CD4-positive, alpha-beta T cell treated with Interleukin-1 beta for 1 hour (primary cell): Measurements from ENCODE around the gene OR51L1.
"Not testable (repeated sequence)": the region's sequence is repeated elsewhere in the genome, so short reads cannot be mapped to it uniquely, and the experiment has no call there.

Experiments used
- DNase-seq, 2 donors: peaks; one replicate each; pipeline ENCODE4 v3.0.0-alpha.2; 2020 to 2022

OR51L1 gene

GRCh38 chr11:4994551-4994950 is at the start of gene OR51L1:
TSS of gene OR51L1 (plus strand) at chr11:4994851. CDS start at chr11:4998983, 4,132 bp downstream.
- no peak for DNase-seq

- DNase-seq, result no peak
These were observed 47.1 kb upstream of the OR51L1 start, which contains the start of gene OR51A4 for GRCh38 chr11:4947505-4947904. TSS of gene OR51A4 (minus strand) at chr11:4947605. CDS start at chr11:4947100, 505 bp downstream.

- DNase-seq, result not testable (repeated sequence)
These were observed 39.0 kb upstream of the OR51L1 start, which contains the start of gene OR51A2 for GRCh38 chr11:4955613-4956012. TSS of gene OR51A2 (minus strand) at chr11:4955713. CDS start at chr11:4955713, 0 bp downstream.

GRCh38 chr11:4957396-4957795 is 37.3 kb upstream of the OR51L1 start:
- DNase-seq, result no peak

GRCh38 chr11:4960877-4961276 is 33.8 kb upstream of the OR51L1 start:
- no peak for DNase-seq

GRCh38 chr11:4962816-4963215 is 31.8 kb upstream of the OR51L1 start:
- DNase-seq, result no peak

- DNase-seq, result no peak
These were observed 19.2 kb upstream of the OR51L1 start for GRCh38 chr11:4975436-4975835.

- no peak for DNase-seq
These were observed 15.6 kb upstream of the OR51L1 start for GRCh38 chr11:4979036-4979435.

- DNase-seq, result no peak
These were observed 12.0 kb upstream of the OR51L1 start for GRCh38 chr11:4982678-4983077.

- DNase-seq, result no peak
These were observed 10.8 kb upstream of the OR51L1 start for GRCh38 chr11:4983841-4984240.

- no peak for DNase-seq
These were observed 3.6 kb upstream of the OR51L1 start for GRCh38 chr11:4991060-4991459.

GRCh38 chr11:5004424-5005274 is 10.0 kb downstream of the OR51L1 start:
- no peak for DNase-seq

GRCh38 chr11:5007561-5007960 is 12.9 kb downstream of the OR51L1 start:
- DNase-seq, result no peak

- DNase-seq, result no peak
These were observed 16.6 kb downstream of the OR51L1 start for GRCh38 chr11:5011254-5011653.

GRCh38 chr11:5013012-5013411 is 18.4 kb downstream of the OR51L1 start:
- DNase-seq, result no peak

- DNase-seq, result no peak
These were observed 27.3 kb downstream of the OR51L1 start for GRCh38 chr11:5021996-5022395.

- DNase-seq, result no peak
These were observed 42.0 kb downstream of the OR51L1 start for GRCh38 chr11:5036669-5037068.

GRCh38 chr11:5037926-5038325 is 43.3 kb downstream of the OR51L1 start:
- no peak for DNase-seq

- DNase-seq, result no peak
These were observed 43.7 kb downstream of the OR51L1 start for GRCh38 chr11:5038341-5038740.

- no peak for DNase-seq
These were observed 46.2 kb downstream of the OR51L1 start for GRCh38 chr11:5040876-5041275.

- DNase-seq, result no peak
These were observed 47.4 kb downstream of the OR51L1 start for GRCh38 chr11:5042091-5042490.

- DNase-seq, result no peak
These were observed 48.7 kb downstream of the OR51L1 start for GRCh38 chr11:5043380-5043779.

GRCh38 chr11:5046226-5046625 is 51.6 kb downstream of the OR51L1 start, which contains the start of gene OR52J3:
TSS of gene OR52J3 (plus strand) at chr11:5046526. CDS start at chr11:5046526, 0 bp downstream.
- DNase-seq, result no peak

- no peak for DNase-seq
These were observed 52.2 kb downstream of the OR51L1 start for GRCh38 chr11:5046754-5047330.
